B cell (primary cell): Measurements from ENCODE around the gene EPHA7.

Experiments used
- EZH2 ChIP-seq: IDR thresholded peaks from 2 replicates; pipeline ENCODE4 v1.6.1; 2012; ENCODE audit warnings: borderline replicate concordance, low read depth, mild to moderate bottlenecking, moderate library complexity, low read length; ENCODE audit not compliant: insufficient read depth, poor library complexity, severe bottlenecking
- TF ChIP-seq, protein P1 (sequence below): fragments of 200-600 bp; IDR thresholded peaks from one replicate; pipeline ENCODE4 v1.8.0; 2022; ENCODE audit warnings: antibody characterized with exemption, mild to moderate bottlenecking

- TF ChIP-seq EZH2 = no peak
- TF ChIP-seq, protein P1, sequence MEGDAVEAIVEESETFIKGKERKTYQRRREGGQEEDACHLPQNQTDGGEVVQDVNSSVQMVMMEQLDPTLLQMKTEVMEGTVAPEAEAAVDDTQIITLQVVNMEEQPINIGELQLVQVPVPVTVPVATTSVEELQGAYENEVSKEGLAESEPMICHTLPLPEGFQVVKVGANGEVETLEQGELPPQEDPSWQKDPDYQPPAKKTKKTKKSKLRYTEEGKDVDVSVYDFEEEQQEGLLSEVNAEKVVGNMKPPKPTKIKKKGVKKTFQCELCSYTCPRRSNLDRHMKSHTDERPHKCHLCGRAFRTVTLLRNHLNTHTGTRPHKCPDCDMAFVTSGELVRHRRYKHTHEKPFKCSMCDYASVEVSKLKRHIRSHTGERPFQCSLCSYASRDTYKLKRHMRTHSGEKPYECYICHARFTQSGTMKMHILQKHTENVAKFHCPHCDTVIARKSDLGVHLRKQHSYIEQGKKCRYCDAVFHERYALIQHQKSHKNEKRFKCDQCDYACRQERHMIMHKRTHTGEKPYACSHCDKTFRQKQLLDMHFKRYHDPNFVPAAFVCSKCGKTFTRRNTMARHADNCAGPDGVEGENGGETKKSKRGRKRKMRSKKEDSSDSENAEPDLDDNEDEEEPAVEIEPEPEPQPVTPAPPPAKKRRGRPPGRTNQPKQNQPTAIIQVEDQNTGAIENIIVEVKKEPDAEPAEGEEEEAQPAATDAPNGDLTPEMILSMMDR = no peak
Observed at GRCh38 chr6:93343476-93343875, 75.9 kb downstream of the EPHA7 start.
